Neural progenitor cell (in vitro differentiated cells): ENCODE data around the gene S100A6. TPM values are rescaled to one million over a fixed set of nuclear protein-coding genes. Genes with fewer than 3 reads are reported as not detected.

ENCODE experiments used
- DNase-seq: peaks from one replicate; pipeline ENCODE4 v3.0.0-alpha.2; 2016; ENCODE audit warnings: low spot score
- H2AFZ ChIP-seq: fragments of 200-600 bp; sonication (generic); replicated peaks from 2 replicates; pipeline ENCODE4 v1.6.1; 2016; ENCODE audit warnings: antibody characterized with exemption
- H3F3A ChIP-seq: fragments of 200-600 bp; sonication (generic); 2 replicates; pipeline ENCODE4 v1.6.1; 2016; ENCODE audit warnings: antibody characterized with exemption, low read depth
- H3K27ac ChIP-seq: fragments of 200-600 bp; sonication (generic); 2 replicates; pipeline ENCODE4 v1.5.1; 2016; ENCODE audit warnings: mild to moderate bottlenecking
- H3K27me3 ChIP-seq: fragments of 200-600 bp; sonication (generic); 2 replicates; pipeline ENCODE4 v1.6.1; 2016; ENCODE audit warnings: mild to moderate bottlenecking, moderate library complexity
- H3K36me3 ChIP-seq: fragments of 200-600 bp; sonication (generic); 2 replicates; pipeline ENCODE4 v1.5.1; 2016
- H3K4me1 ChIP-seq: fragments of 200-600 bp; sonication (generic); 2 replicates; pipeline ENCODE4 v1.6.1; 2016; ENCODE audit warnings: mixed run types
- H3K4me2 ChIP-seq: fragments of 200-600 bp; sonication (generic); 2 replicates; pipeline ENCODE4 v1.6.1; 2016
- H3K4me3 ChIP-seq: fragments of 200-600 bp; sonication (generic); 2 replicates; pipeline ENCODE4 v1.5.1; 2016
- H3K79me2 ChIP-seq: fragments of 200-600 bp; sonication (generic); 2 replicates; pipeline ENCODE4 v1.6.1; 2016; ENCODE audit warnings: low read depth
- H3K9ac ChIP-seq: fragments of 200-600 bp; sonication (generic); 2 replicates; pipeline ENCODE4 v1.6.1; 2016
- H3K9me3 ChIP-seq: fragments of 200-600 bp; sonication (generic); 2 replicates; pipeline ENCODE4 v1.5.1; 2016; ENCODE audit warnings: low read depth
- H4K20me1 ChIP-seq: fragments of 200-600 bp; sonication (generic); 2 replicates; pipeline ENCODE4 v1.6.1; 2016; ENCODE audit warnings: low read depth
- H3K27ac Mint-ChIP-seq: 3 replicates; pipeline ENCODE4 v1.8.0; 2021; ENCODE audit warnings: mixed read lengths
- H3K27me3 Mint-ChIP-seq: 2 replicates; pipeline ENCODE4 v1.8.0; 2022; ENCODE audit warnings: low read depth, mild to moderate bottlenecking, inconsistent platforms, moderate library complexity, mixed read lengths; ENCODE audit not compliant: insufficient read depth
- H3K36me3 Mint-ChIP-seq: 3 replicates; pipeline ENCODE4 v1.8.0; 2021; ENCODE audit warnings: mixed read lengths
- H3K4me1 Mint-ChIP-seq: 3 replicates; pipeline ENCODE4 v1.8.0; 2021; ENCODE audit warnings: mixed read lengths
- H3K4me3 Mint-ChIP-seq: 3 replicates; pipeline ENCODE4 v1.8.0; 2021; ENCODE audit warnings: mild to moderate bottlenecking, moderate library complexity, mixed read lengths
- H3K9me3 Mint-ChIP-seq: 3 replicates; pipeline ENCODE4 v1.8.0; 2020; ENCODE audit warnings: mixed read lengths
- CTCF ChIP-seq: fragments of 200-600 bp; sonication (generic); IDR thresholded peaks from 2 replicates; pipeline ENCODE4 v1.5.1; 2017; ENCODE audit warnings: antibody characterized with exemption, mild to moderate bottlenecking
- EZH2 ChIP-seq: fragments of 200-600 bp; sonication (generic); IDR thresholded peaks from 2 replicates; pipeline ENCODE4 v1.6.1; 2017; ENCODE audit warnings: antibody characterized with exemption, mild to moderate bottlenecking, moderate library complexity
- EZH2phosphoT487 ChIP-seq: fragments of 200-600 bp; sonication (generic); IDR thresholded peaks from 2 replicates; pipeline ENCODE4 v1.6.1; 2017; ENCODE audit warnings: antibody characterized with exemption
- total RNA-seq: library from RNA; depleted of rRNA; stranded (reverse); fragments of >200 nt; gene quantifications from 2 replicates; pipeline ENCODE4 v1.2.3, GENCODE V29; 2015; ENCODE audit warnings: low replicate concordance

S100A6 gene
- total RNA-seq, 1 donor from 2014 or later = not detected

GRCh38 chr1:153488731-153489130, 47.1 kb downstream of the S100A6 start:
- no peak overlapping the region for H3K4me3 ChIP-seq
- TF ChIP-seq CTCF (no peak), EZH2phosphoT487 (no peak), EZH2 (no peak)
- Mint-ChIP-seq H3K4me1 (peaks cover 13% of the 10 kb centered on the region), H3K4me3 (no peak overlapping the region), H3K9me3 (no peaks in the 10 kb centered on the region), H3K27ac (no peak overlapping the region), H3K27me3 (peaks cover 10% of the 10 kb centered on the region), H3K36me3 (no peaks in the 10 kb centered on the region)
- no peak overlapping the region for H3K4me2 ChIP-seq
- no peaks in the 10 kb centered on the region for H3K27me3 ChIP-seq
- DNase-seq = no peak
- H3F3A ChIP-seq = peaks cover 6% of the 10 kb centered on the region
- H3K9ac ChIP-seq = no peak overlapping the region
- H3K4me1 ChIP-seq = peaks cover 15% of the 10 kb centered on the region
- no peaks in the 10 kb centered on the region for H3K36me3 ChIP-seq
- no peaks in the 10 kb centered on the region for H4K20me1 ChIP-seq
- H2AFZ ChIP-seq = no peak overlapping the region
- no peaks in the 10 kb centered on the region for H3K79me2 ChIP-seq
- no peak overlapping the region for H3K27ac ChIP-seq
- H3K9me3 ChIP-seq = no peaks in the 10 kb centered on the region

- Histone ChIP-seq H2AFZ (no peak overlapping the region), H3F3A (peaks cover 6% of the 10 kb centered on the region), H3K4me3 (no peak overlapping the region), H3K9ac (no peak overlapping the region), H4K20me1 (no peaks in the 10 kb centered on the region), H3K4me2 (no peak overlapping the region), H3K9me3 (no peaks in the 10 kb centered on the region), H3K27me3 (no peaks in the 10 kb centered on the region), H3K27ac (no peak overlapping the region), H3K79me2 (no peaks in the 10 kb centered on the region), H3K36me3 (no peaks in the 10 kb centered on the region), H3K4me1 (peaks cover 18% of the 10 kb centered on the region)
- Mint-ChIP-seq H3K27me3 (peaks cover 8% of the 10 kb centered on the region), H3K4me3 (no peak overlapping the region), H3K36me3 (no peaks in the 10 kb centered on the region), H3K4me1 (peaks cover 10% of the 10 kb centered on the region), H3K9me3 (no peaks in the 10 kb centered on the region), H3K27ac (no peak overlapping the region)
- no peak for DNase-seq
- TF ChIP-seq EZH2phosphoT487 = no peak
Measured at GRCh38 chr1:153487707-153488106, 48.1 kb downstream of the S100A6 start.

- Mint-ChIP-seq H3K9me3 (no peaks in the 10 kb centered on the region), H3K27ac (no peak overlapping the region), H3K27me3 (peaks cover 7% of the 10 kb centered on the region), H3K36me3 (no peaks in the 10 kb centered on the region), H3K4me1 (peaks cover 9% of the 10 kb centered on the region), H3K4me3 (no peak overlapping the region)
- Histone ChIP-seq H3K27me3 (no peaks in the 10 kb centered on the region), H3F3A (peaks cover 6% of the 10 kb centered on the region), H3K4me3 (no peak overlapping the region), H2AFZ (no peak overlapping the region), H3K27ac (no peak overlapping the region), H3K4me1 (peaks cover 16% of the 10 kb centered on the region), H3K4me2 (no peak overlapping the region), H4K20me1 (no peaks in the 10 kb centered on the region), H3K9me3 (no peaks in the 10 kb centered on the region), H3K79me2 (no peaks in the 10 kb centered on the region), H3K36me3 (no peaks in the 10 kb centered on the region), H3K9ac (no peak overlapping the region)
- TF ChIP-seq EZH2 = no peak
- no peak for TF ChIP-seq CTCF
- no peak for TF ChIP-seq EZH2phosphoT487
- no peak for DNase-seq
Measured at GRCh38 chr1:153485863-153486262, 49.9 kb downstream of the S100A6 start.

Other genes starting within 250 kb of the S100A6 start
- not detected in 2 replicates for gene PGLYRP3, start 223.0 kb downstream of the S100A6 start, total RNA-seq
- not detected in 2 replicates for gene PGLYRP4, start 187.2 kb downstream of the S100A6 start, total RNA-seq
- not detected in 2 replicates for gene S100A9, start 178.1 kb downstream of the S100A6 start, total RNA-seq
- not detected in 2 replicates for gene S100A12, start 160.4 kb downstream of the S100A6 start, total RNA-seq
- gene S100A8, start 144.9 kb downstream of the S100A6 start, total RNA-seq = not detected in 2 replicates
- not detected in 2 replicates for gene S100A7A, start 119.5 kb downstream of the S100A6 start, total RNA-seq
- gene S100A7, start 75.3 kb downstream of the S100A6 start, total RNA-seq = not detected in 2 replicates
- gene S100A5, start 4.9 kb upstream of the S100A6 start, total RNA-seq = not detected in 2 replicates
- gene S100A4, start 9.8 kb upstream of the S100A6 start, total RNA-seq = 22.4 and 34.3 TPM in 2 replicates
- not detected in 2 replicates for gene S100A3, start 13.3 kb upstream of the S100A6 start, total RNA-seq
- gene S100A2, start 29.9 kb upstream of the S100A6 start, total RNA-seq = not detected in 2 replicates
- 12.4 and 13.1 TPM in 2 replicates for gene S100A16, start 77.1 kb upstream of the S100A6 start, total RNA-seq
- not detected in 2 replicates for gene S100A14, start 80.3 kb upstream of the S100A6 start, total RNA-seq
- 78.9 and 87.4 TPM in 2 replicates for gene S100A13, start 91.5 kb upstream of the S100A6 start, total RNA-seq
- gene S100A1, start 92.4 kb upstream of the S100A6 start, total RNA-seq = 0.74 TPM in 1 of 2 replicates, not detected in the other
- 96.1 and 104 TPM in 2 replicates for gene CHTOP, start 98.1 kb upstream of the S100A6 start, total RNA-seq
- gene SNAPIN, start 122.7 kb upstream of the S100A6 start, total RNA-seq = 50.1 and 52.4 TPM in 2 replicates
- gene ILF2, start 135.0 kb upstream of the S100A6 start, total RNA-seq = 474 and 475 TPM in 2 replicates
- gene NPR1, start 142.7 kb upstream of the S100A6 start, total RNA-seq = 0.19 and 0.84 TPM in 2 replicates
- 45.1 and 58.8 TPM in 2 replicates for gene INTS3, start 192.1 kb upstream of the S100A6 start, total RNA-seq
- 8.2 and 10.1 TPM in 2 replicates for gene SLC27A3, start 239.4 kb upstream of the S100A6 start, total RNA-seq